H9 (cell line): ENCODE measurements around the gene SLC2A4. TPM values are rescaled to one million over a fixed set of nuclear protein-coding genes. Genes with fewer than 3 reads are reported as not detected.

ENCODE experiments used
- DNase-seq: peaks from one replicate; pipeline ENCODE4 v3.0.0-alpha.2; 2017
- H2AFZ ChIP-seq: one replicate; pipeline ENCODE4 v1.6.1; 2013; ENCODE audit warnings: mild to moderate bottlenecking, low read length, control low read depth, moderate library complexity
- H2AK5ac ChIP-seq: 2 replicates; pipeline ENCODE4 v1.6.1; 2013; ENCODE audit warnings: low read length, control low read depth, mixed read lengths; ENCODE audit not compliant: insufficient read length
- H2BK120ac ChIP-seq: one replicate; pipeline ENCODE4 v1.6.1; 2013; ENCODE audit warnings: low read depth, mild to moderate bottlenecking, low read length, control low read depth, inconsistent platforms; ENCODE audit not compliant: poor library complexity, severe bottlenecking
- H2BK12ac ChIP-seq: 2 replicates; pipeline ENCODE4 v1.6.1; 2013; ENCODE audit warnings: low read length, control low read depth, mixed read lengths, low read depth; ENCODE audit not compliant: insufficient read length
- H2BK15ac ChIP-seq: 2 replicates; pipeline ENCODE4 v1.6.1; 2013; ENCODE audit warnings: low read depth, low read length, control low read depth
- H2BK20ac ChIP-seq: one replicate; pipeline ENCODE4 v1.6.1; 2013; ENCODE audit warnings: low read depth, mild to moderate bottlenecking, low read length, control low read depth, inconsistent platforms; ENCODE audit not compliant: poor library complexity, severe bottlenecking
- H2BK5ac ChIP-seq: 2 replicates; pipeline ENCODE4 v1.6.1; 2013; ENCODE audit warnings: low read length, control low read depth, mixed read lengths; ENCODE audit not compliant: insufficient read length
- H3K14ac ChIP-seq: 2 replicates; pipeline ENCODE4 v1.6.1; 2013; ENCODE audit warnings: low read length, control low read depth; ENCODE audit not compliant: insufficient read depth
- H3K18ac ChIP-seq: 2 replicates; pipeline ENCODE4 v1.6.1; 2013; ENCODE audit warnings: low read depth, mild to moderate bottlenecking, mixed read lengths, low read length, control low read depth; ENCODE audit not compliant: insufficient read length
- H3K23ac ChIP-seq: 2 replicates; pipeline ENCODE4 v1.6.1; 2013; ENCODE audit warnings: low read length, control low read depth, mixed read lengths, low read depth; ENCODE audit not compliant: insufficient read length
- H3K23me2 ChIP-seq: 2 replicates; pipeline ENCODE4 v1.6.1; 2013; ENCODE audit warnings: low read depth, mild to moderate bottlenecking, mixed read lengths, low read length, control low read depth; ENCODE audit not compliant: insufficient read length, poor library complexity, severe bottlenecking
- H3K27ac ChIP-seq: 2 replicates; pipeline ENCODE4 v1.5.1; 2013; ENCODE audit warnings: low read length, control low read depth, mixed read lengths, low read depth; ENCODE audit not compliant: insufficient read length
- H3K27me3 ChIP-seq: 2 replicates; pipeline ENCODE4 v1.6.1; 2013; ENCODE audit warnings: low read length, control low read depth, inconsistent platforms; ENCODE audit not compliant: insufficient read depth
- H3K4ac ChIP-seq: 2 replicates; pipeline ENCODE4 v1.6.1; 2013; ENCODE audit warnings: low read depth, mild to moderate bottlenecking, control low read depth, inconsistent platforms, low read length, moderate library complexity
- H3K4me1 ChIP-seq: 2 replicates; pipeline ENCODE4 v1.6.1; 2013; ENCODE audit warnings: low read length, control low read depth, inconsistent platforms; ENCODE audit not compliant: insufficient read depth
- H3K4me2 ChIP-seq: 2 replicates; pipeline ENCODE4 v1.6.1; 2013; ENCODE audit warnings: low read length, control low read depth, mixed read lengths; ENCODE audit not compliant: insufficient read length, insufficient read depth
- H3K56ac ChIP-seq: 2 replicates; pipeline ENCODE4 v1.6.1; 2013; ENCODE audit warnings: low read depth, mild to moderate bottlenecking, mixed read lengths, low read length, control low read depth; ENCODE audit not compliant: insufficient read length
- H3K79me1 ChIP-seq: 2 replicates; pipeline ENCODE4 v1.6.1; 2013; ENCODE audit warnings: low read depth, mild to moderate bottlenecking, moderate library complexity, low read length, control low read depth, inconsistent platforms; ENCODE audit not compliant: insufficient read depth, poor library complexity, severe bottlenecking
- H3K79me2 ChIP-seq: 2 replicates; pipeline ENCODE4 v1.6.1; 2013; ENCODE audit warnings: low read length, control low read depth, inconsistent platforms; ENCODE audit not compliant: insufficient read depth
- H3K9ac ChIP-seq: 2 replicates; pipeline ENCODE4 v1.6.1; 2013; ENCODE audit warnings: low read length, control low read depth, mixed read lengths; ENCODE audit not compliant: insufficient read length; ENCODE audit errors: extremely low read depth
- H3K9me3 ChIP-seq: one replicate; pipeline ENCODE4 v1.6.1; 2013; ENCODE audit warnings: low read depth, low read length, inconsistent platforms; ENCODE audit not compliant: control insufficient read depth
- H3T11ph ChIP-seq: one replicate; pipeline ENCODE4 v1.6.1; 2013; ENCODE audit warnings: mild to moderate bottlenecking, low read length, control low read depth, inconsistent platforms
- H4K20me1 ChIP-seq: one replicate; pipeline ENCODE4 v1.6.1; 2013; ENCODE audit not compliant: control insufficient read depth, insufficient read length, insufficient read depth
- H4K5ac ChIP-seq: 2 replicates; pipeline ENCODE4 v1.6.1; 2013; ENCODE audit warnings: low read depth, mild to moderate bottlenecking, mixed read lengths, low read length, control low read depth; ENCODE audit not compliant: insufficient read length
- H4K8ac ChIP-seq: replicated peaks from 2 replicates; pipeline ENCODE4 v1.6.1; 2013; ENCODE audit warnings: low read length, control low read depth, mixed read lengths, low read depth; ENCODE audit not compliant: insufficient read length
- H4K91ac ChIP-seq: 2 replicates; pipeline ENCODE4 v1.6.1; 2013; ENCODE audit warnings: low read depth, mild to moderate bottlenecking, moderate library complexity, mixed read lengths, low read length, control low read depth; ENCODE audit not compliant: insufficient read length
- H3K27ac Mint-ChIP-seq, 3 experiments: 2 replicates in 2 of 3; 3 replicates in 1 of 3; pipeline ENCODE4 v1.8.0; 2020 to 2021; ENCODE audit warnings: mixed read lengths in 3 of 3, mild to moderate bottlenecking in 1 of 3, moderate library complexity in 1 of 3
- H3K27me3 Mint-ChIP-seq: 2 replicates; pipeline ENCODE4 v1.8.0; 2021; ENCODE audit warnings: low read depth, mild to moderate bottlenecking, moderate library complexity, mixed read lengths
- H3K36me3 Mint-ChIP-seq, 3 experiments: 2 replicates in 2 of 3; 3 replicates in 1 of 3; pipeline ENCODE4 v1.8.0; 2020 to 2021; ENCODE audit warnings: low read depth in 3 of 3, mixed read lengths in 3 of 3; ENCODE audit not compliant: insufficient read depth in 1 of 3
- H3K4me1 Mint-ChIP-seq, 2 experiments: 2 replicates each; pipeline ENCODE4 v1.8.0; 2020; ENCODE audit warnings: mixed read lengths in 2 of 2
- H3K4me3 Mint-ChIP-seq, 2 experiments: 2 replicates in 1 of 2; 3 replicates in 1 of 2; pipeline ENCODE4 v1.8.0; 2020 to 2021; ENCODE audit warnings: mild to moderate bottlenecking in 2 of 2, mixed read lengths in 2 of 2, moderate library complexity in 1 of 2
- H3K9me3 Mint-ChIP-seq, 2 experiments: 2 replicates in 1 of 2; 3 replicates in 1 of 2; pipeline ENCODE4 v1.8.0; 2020; ENCODE audit warnings: mild to moderate bottlenecking in 2 of 2, mixed read lengths in 2 of 2, moderate library complexity in 1 of 2
- WGBS: extraction: QIAGEN DNeasy Blood & Tissue Kit; methylation state at CpG from one replicate; pipeline ENCODE4 v1.1.7; 2013; ENCODE audit warnings: missing lambda C conversion rate, low lambda C conversion rate, mixed read lengths; ENCODE audit not compliant: insufficient read length; ENCODE audit errors: extremely low coverage; 5-methylcytosine and 5-hydroxymethylcytosine counted together
- total RNA-seq: library from RNA; stranded (reverse); gene quantifications from 2 replicates; pipeline ENCODE4 v1.2.1, GENCODE V29; 2021
- TF ChIP-seq, protein P1 (sequence below): fragments of 200-600 bp; sonication (generic); conservative IDR thresholded peaks from 3 replicates; pipeline ENCODE4 v1.8.0; 2021; ENCODE audit warnings: antibody characterized with exemption, mild to moderate bottlenecking

Gene SLC2A4
- total RNA-seq, 1 experiment from 2014 or later = 4.4 TPM

GRCh38 chr17:7263801-7264078 is 17.8 kb upstream of the SLC2A4 start:
- H3K4me1 ChIP-seq = peaks cover 4% of the 10 kb centered on the region; the same call in 1 of the 2 replicates
- H4K8ac ChIP-seq = no peak overlapping the region
- H3K9ac ChIP-seq = no peak overlapping the region
- peaks cover 7% of the 10 kb centered on the region; the same call in 1 of the 2 replicates for H3K79me2 ChIP-seq
- H3K79me1 ChIP-seq = no peaks in the 10 kb centered on the region
- H2BK5ac ChIP-seq = no peak overlapping the region
- no peak overlapping the region for H3K4ac ChIP-seq
- H2BK15ac ChIP-seq = no peak overlapping the region
- WGBS = no CpG with 5 or more reads among the region's 4 CpGs
- no peak overlapping the region for H2BK120ac ChIP-seq
- no peaks in the 10 kb centered on the region for H4K20me1 ChIP-seq
- no peak overlapping the region for H2BK20ac ChIP-seq
- no peak overlapping the region for H3K56ac ChIP-seq
- H3K23ac ChIP-seq = no peak overlapping the region
- H3T11ph ChIP-seq = no peak overlapping the region
- H4K5ac ChIP-seq = no peak overlapping the region
- H3K27ac ChIP-seq = no peak overlapping the region
- H3K9me3 Mint-ChIP-seq = peaks cover 0 to 4% of the 10 kb centered on the region in 2 experiments; a peak in 1 of 5 replicates
- H4K91ac ChIP-seq = no peak overlapping the region
- H2BK12ac ChIP-seq = no peak overlapping the region
- H3K27me3 ChIP-seq = no peaks in the 10 kb centered on the region
- peak overlapping the region; percentile 86 to 93 for H3K4me3 Mint-ChIP-seq
- peak overlapping the region in 1 of 3 experiments; percentile 62; a peak in 3 of 7 replicates for H3K27ac Mint-ChIP-seq
- DNase-seq = no peak
- H3K9me3 ChIP-seq = no peaks in the 10 kb centered on the region
- peaks cover 25% of the 10 kb centered on the region for H3K23me2 ChIP-seq
- peaks cover 32 to 48% of the 10 kb centered on the region in 2 experiments for H3K4me1 Mint-ChIP-seq
- TF ChIP-seq, protein P1, sequence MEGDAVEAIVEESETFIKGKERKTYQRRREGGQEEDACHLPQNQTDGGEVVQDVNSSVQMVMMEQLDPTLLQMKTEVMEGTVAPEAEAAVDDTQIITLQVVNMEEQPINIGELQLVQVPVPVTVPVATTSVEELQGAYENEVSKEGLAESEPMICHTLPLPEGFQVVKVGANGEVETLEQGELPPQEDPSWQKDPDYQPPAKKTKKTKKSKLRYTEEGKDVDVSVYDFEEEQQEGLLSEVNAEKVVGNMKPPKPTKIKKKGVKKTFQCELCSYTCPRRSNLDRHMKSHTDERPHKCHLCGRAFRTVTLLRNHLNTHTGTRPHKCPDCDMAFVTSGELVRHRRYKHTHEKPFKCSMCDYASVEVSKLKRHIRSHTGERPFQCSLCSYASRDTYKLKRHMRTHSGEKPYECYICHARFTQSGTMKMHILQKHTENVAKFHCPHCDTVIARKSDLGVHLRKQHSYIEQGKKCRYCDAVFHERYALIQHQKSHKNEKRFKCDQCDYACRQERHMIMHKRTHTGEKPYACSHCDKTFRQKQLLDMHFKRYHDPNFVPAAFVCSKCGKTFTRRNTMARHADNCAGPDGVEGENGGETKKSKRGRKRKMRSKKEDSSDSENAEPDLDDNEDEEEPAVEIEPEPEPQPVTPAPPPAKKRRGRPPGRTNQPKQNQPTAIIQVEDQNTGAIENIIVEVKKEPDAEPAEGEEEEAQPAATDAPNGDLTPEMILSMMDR = no peak
- H2AFZ ChIP-seq = no peak overlapping the region
- peaks cover 2% of the 10 kb centered on the region; the same call in 1 of the 2 replicates for H3K27me3 Mint-ChIP-seq
- no peak overlapping the region for H2AK5ac ChIP-seq
- peaks cover 0 to 20% (median 20%) of the 10 kb centered on the region in 3 experiments; a peak in 6 of 7 replicates for H3K36me3 Mint-ChIP-seq
- no peak overlapping the region for H3K14ac ChIP-seq
- peak overlapping the region; percentile 76 for H3K4me2 ChIP-seq
- H3K18ac ChIP-seq = no peak overlapping the region
